Fibroblast of skin of left quadriceps (primary cell): ENCODE measurements around the gene RALGPS1.

Experiments used
- DNase-seq, 2 experiments: peaks; one replicate each; pipeline ENCODE4 v3.0.0-alpha.2; 2013; ENCODE audit warnings: low read depth in 2 of 2

The RALGPS1 gene

GRCh38 chr9:127222388-127223095 is 308.0 kb downstream of the RALGPS1 start:
- DNase-seq = no peak

- DNase-seq = no peak
Measured at GRCh38 chr9:127223266-127223665, 308.7 kb downstream of the RALGPS1 start.

GRCh38 chr9:127223810-127224177 is 309.2 kb downstream of the RALGPS1 start:
- no peak for DNase-seq

- DNase-seq = peak; percentile 50 to 57
Measured at GRCh38 chr9:127224178-127224882, 309.7 kb downstream of the RALGPS1 start.

GRCh38 chr9:127224883-127225739 is 310.5 kb downstream of the RALGPS1 start:
- DNase-seq = peak; percentile 76 to 79

- DNase-seq = no peak
Measured at GRCh38 chr9:127225801-127226625, 311.4 kb downstream of the RALGPS1 start.

- DNase-seq = no peak
Measured at GRCh38 chr9:127229691-127230417, 315.3 kb downstream of the RALGPS1 start.

GRCh38 chr9:127231666-127232065 is 317.1 kb downstream of the RALGPS1 start:
- DNase-seq = no peak

GRCh38 chr9:127232833-127233549 is 318.4 kb downstream of the RALGPS1 start:
- DNase-seq = no peak

GRCh38 chr9:127233550-127233949 is 319.0 kb downstream of the RALGPS1 start:
- DNase-seq = no peak

GRCh38 chr9:127233989-127234388 is 319.4 kb downstream of the RALGPS1 start:
- DNase-seq = no peak

- DNase-seq = no peak
Measured at GRCh38 chr9:127237801-127238200, 323.2 kb downstream of the RALGPS1 start.

GRCh38 chr9:127241354-127241753 is 326.8 kb downstream of the RALGPS1 start:
- DNase-seq = no peak

- DNase-seq = peak; percentile 83 to 85
Measured at GRCh38 chr9:127244609-127245601, 330.3 kb downstream of the RALGPS1 start.

GRCh38 chr9:127245637-127246164 is 331.1 kb downstream of the RALGPS1 start:
- no peak for DNase-seq

GRCh38 chr9:127248241-127248640 is 333.7 kb downstream of the RALGPS1 start:
- DNase-seq = no peak

- no peak for DNase-seq
Measured at GRCh38 chr9:127249877-127250276, 335.3 kb downstream of the RALGPS1 start.

- no peak for DNase-seq
Measured at GRCh38 chr9:127250896-127251391, 336.4 kb downstream of the RALGPS1 start.
